Measurements from ENCODE around the gene OLA1. TPM values are rescaled to one million over a fixed set of nuclear protein-coding genes. Genes with fewer than 3 reads are reported as not detected.

Gene OLA1
- polyA plus RNA-seq, 1 donor (not counting 4 experiments of a cell fraction or from before 2014, with no cell fraction given), result 217 TPM

DNA sequence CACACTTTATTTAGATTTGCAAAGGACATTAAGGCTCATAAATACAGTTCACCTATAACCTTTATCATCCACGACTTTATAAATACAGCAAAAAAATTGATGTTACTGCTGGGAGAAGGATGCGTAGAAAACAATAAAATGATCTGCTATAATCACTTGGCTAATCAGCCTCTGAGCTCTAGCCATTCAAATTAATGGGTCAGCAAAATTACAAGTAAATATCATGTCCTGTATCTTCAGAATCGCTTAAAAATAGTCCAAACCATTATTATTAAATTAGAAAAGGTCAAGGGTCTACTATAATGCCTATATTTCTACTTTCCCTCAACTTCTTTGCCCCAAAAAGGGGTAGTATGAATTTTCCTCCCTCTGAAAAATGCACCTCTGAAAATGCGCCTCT is 40.3 kb downstream of the OLA1 start:
- no peaks in the 10 kb centered on the region for H3K4me1 ChIP-seq (ENCODE audit: control insufficient read depth, extremely low read depth, insufficient read depth, low read length)
- no peak overlapping the region for H2AFZ ChIP-seq (ENCODE audit: control insufficient read depth, low read length)
- no peaks in the 10 kb centered on the region for H3K9me1 ChIP-seq (ENCODE audit: control insufficient read depth, extremely low read depth, insufficient read depth, low read length)
- peaks cover 0 to 2% of the 10 kb centered on the region in 2 experiments for H3K36me3 ChIP-seq (ENCODE audit: control insufficient read depth in 2 of 2, extremely low read depth in 1 of 2, insufficient read depth in 2 of 2, low read length in 2 of 2)
- H3K4me2 ChIP-seq (ENCODE audit: control insufficient read depth, extremely low read depth, insufficient read depth, low read depth, low read length), result no peak overlapping the region
- no peak for DNase-seq (ENCODE audit: low read depth, low spot score)
- no peak overlapping the region for H3K27ac ChIP-seq (ENCODE audit: control insufficient read depth, insufficient read depth, low read length)
- H4K20me1 ChIP-seq (ENCODE audit: control insufficient read depth, extremely low read depth, insufficient read depth, low read length), result no peaks in the 10 kb centered on the region
- H3K4me3 ChIP-seq (ENCODE audit: control insufficient read depth in 2 of 3, extremely low read depth in 1 of 3, insufficient read depth in 2 of 3, low read depth in 1 of 3, low read length in 3 of 3), result no peak overlapping the region
- no peak for FAIRE-seq
- TF ChIP-seq, protein P1, sequence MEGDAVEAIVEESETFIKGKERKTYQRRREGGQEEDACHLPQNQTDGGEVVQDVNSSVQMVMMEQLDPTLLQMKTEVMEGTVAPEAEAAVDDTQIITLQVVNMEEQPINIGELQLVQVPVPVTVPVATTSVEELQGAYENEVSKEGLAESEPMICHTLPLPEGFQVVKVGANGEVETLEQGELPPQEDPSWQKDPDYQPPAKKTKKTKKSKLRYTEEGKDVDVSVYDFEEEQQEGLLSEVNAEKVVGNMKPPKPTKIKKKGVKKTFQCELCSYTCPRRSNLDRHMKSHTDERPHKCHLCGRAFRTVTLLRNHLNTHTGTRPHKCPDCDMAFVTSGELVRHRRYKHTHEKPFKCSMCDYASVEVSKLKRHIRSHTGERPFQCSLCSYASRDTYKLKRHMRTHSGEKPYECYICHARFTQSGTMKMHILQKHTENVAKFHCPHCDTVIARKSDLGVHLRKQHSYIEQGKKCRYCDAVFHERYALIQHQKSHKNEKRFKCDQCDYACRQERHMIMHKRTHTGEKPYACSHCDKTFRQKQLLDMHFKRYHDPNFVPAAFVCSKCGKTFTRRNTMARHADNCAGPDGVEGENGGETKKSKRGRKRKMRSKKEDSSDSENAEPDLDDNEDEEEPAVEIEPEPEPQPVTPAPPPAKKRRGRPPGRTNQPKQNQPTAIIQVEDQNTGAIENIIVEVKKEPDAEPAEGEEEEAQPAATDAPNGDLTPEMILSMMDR (optimal IDR thresholded peaks at IDR 0.05 in 1 of 3, IDR thresholded peaks at IDR 0.05 in 1 of 3, conservative IDR thresholded peaks at IDR 0.05 in 1 of 3; ENCODE audit: extremely low read depth in 1 of 3, insufficient read depth in 2 of 3, low read length in 3 of 3), result no peak
- TF ChIP-seq EZH2 (IDR thresholded peaks at IDR 0.05; ENCODE audit: low read length), result no peak
- no peaks in the 10 kb centered on the region for H3K27me3 ChIP-seq (ENCODE audit: control insufficient read depth, extremely low read depth, insufficient read depth, low read length)
- no peak overlapping the region for H3K9ac ChIP-seq (ENCODE audit: control insufficient read depth, extremely low read depth, insufficient read depth, low read length)
- dilution Hi-C loops (cut with MboI; ENCODE audit: extremely low pct_ligation_motif_present, low sequenced_read_pairs), result no loop called here
- H3K9me3 ChIP-seq (ENCODE audit: control insufficient read depth, low read depth, low read length), result no peaks in the 10 kb centered on the region
- peaks cover 51% of the 10 kb centered on the region for H3K79me2 ChIP-seq (ENCODE audit: control insufficient read depth, insufficient read depth, low read length)

DNA sequence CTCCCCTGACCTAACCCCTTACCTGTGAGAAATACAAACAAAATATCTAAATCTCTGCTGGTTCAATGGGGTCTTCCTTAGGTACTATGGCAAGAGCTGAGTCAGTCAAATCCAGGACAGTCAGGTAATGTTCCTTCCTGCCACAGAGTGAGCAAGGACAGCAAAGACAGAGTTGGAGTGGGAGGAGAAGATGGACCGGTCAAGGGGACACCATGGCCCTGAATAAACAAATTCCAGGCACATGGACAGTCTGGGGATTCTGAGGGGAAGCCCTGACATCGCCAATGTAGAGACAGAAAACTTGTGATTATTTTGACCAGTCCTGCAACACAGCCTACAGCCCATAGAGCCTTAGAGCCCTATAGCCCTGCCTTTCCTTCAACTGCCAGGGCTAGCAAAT is 42.8 kb downstream of the OLA1 start:
- no peak overlapping the region for H3K9ac ChIP-seq (ENCODE audit: control insufficient read depth, extremely low read depth, insufficient read depth, low read length)
- no peaks in the 10 kb centered on the region for H3K4me1 ChIP-seq (ENCODE audit: control insufficient read depth, extremely low read depth, insufficient read depth, low read length)
- peaks cover 57% of the 10 kb centered on the region for H3K79me2 ChIP-seq (ENCODE audit: control insufficient read depth, insufficient read depth, low read length)
- no peak overlapping the region for H3K27ac ChIP-seq (ENCODE audit: control insufficient read depth, insufficient read depth, low read length)
- H3K4me2 ChIP-seq (ENCODE audit: control insufficient read depth, extremely low read depth, insufficient read depth, low read depth, low read length), result no peak overlapping the region
- TF ChIP-seq, protein P1 (optimal IDR thresholded peaks at IDR 0.05 in 1 of 3, IDR thresholded peaks at IDR 0.05 in 1 of 3, conservative IDR thresholded peaks at IDR 0.05 in 1 of 3; ENCODE audit: extremely low read depth in 1 of 3, insufficient read depth in 2 of 3, low read length in 3 of 3), result no peak
- TF ChIP-seq EZH2 (IDR thresholded peaks at IDR 0.05; ENCODE audit: low read length), result no peak
- DNase-seq (ENCODE audit: low read depth, low spot score), result no peak
- dilution Hi-C loops (cut with MboI; ENCODE audit: extremely low pct_ligation_motif_present, low sequenced_read_pairs), result no loop called here
- no peak for FAIRE-seq
- H3K36me3 ChIP-seq (ENCODE audit: control insufficient read depth in 2 of 2, extremely low read depth in 1 of 2, insufficient read depth in 2 of 2, low read length in 2 of 2), result no peaks in the 10 kb centered on the region
- no peaks in the 10 kb centered on the region for H3K9me1 ChIP-seq (ENCODE audit: control insufficient read depth, extremely low read depth, insufficient read depth, low read length)
- no peaks in the 10 kb centered on the region for H4K20me1 ChIP-seq (ENCODE audit: control insufficient read depth, extremely low read depth, insufficient read depth, low read length)
- no peak overlapping the region for H2AFZ ChIP-seq (ENCODE audit: control insufficient read depth, low read length)
- H3K4me3 ChIP-seq (ENCODE audit: control insufficient read depth in 2 of 3, extremely low read depth in 1 of 3, insufficient read depth in 2 of 3, low read depth in 1 of 3, low read length in 3 of 3), result no peak overlapping the region
- no peaks in the 10 kb centered on the region for H3K9me3 ChIP-seq (ENCODE audit: control insufficient read depth, low read depth, low read length)
- no peaks in the 10 kb centered on the region for H3K27me3 ChIP-seq (ENCODE audit: control insufficient read depth, extremely low read depth, insufficient read depth, low read length)

All from keratinocyte (primary cell).